Epithelial cell of esophagus (primary cell): Measurements from ENCODE around the gene SRP14.
A peak's percentile ranks its signal among the peaks of the same experiment; 100 is the strongest.
"Not testable (repeated sequence)": the region's sequence is repeated elsewhere in the genome, so short reads cannot be mapped to it uniquely, and the experiment has no call there.

Experiments used
- DNase-seq: peaks from one replicate; pipeline ENCODE4 v3.0.0; 2010; ENCODE audit warnings: low read depth
- H3K4me3 ChIP-seq: 2 replicates; pipeline ENCODE4 v1.5.1; 2011; ENCODE audit warnings: mild to moderate bottlenecking, low read length, control low read depth
- TF ChIP-seq, protein P1 (sequence below): IDR thresholded peaks from 2 replicates; pipeline ENCODE4 v1.5.1; 2011; ENCODE audit warnings: low read depth, mild to moderate bottlenecking, low read length, control low read depth, inconsistent platforms; ENCODE audit not compliant: insufficient read depth; ENCODE audit errors: missing control alignments

SRP14 gene

GRCh38 chr15:40042791-40043320 is 3.9 kb upstream of the SRP14 start:
- TF ChIP-seq, protein P1, sequence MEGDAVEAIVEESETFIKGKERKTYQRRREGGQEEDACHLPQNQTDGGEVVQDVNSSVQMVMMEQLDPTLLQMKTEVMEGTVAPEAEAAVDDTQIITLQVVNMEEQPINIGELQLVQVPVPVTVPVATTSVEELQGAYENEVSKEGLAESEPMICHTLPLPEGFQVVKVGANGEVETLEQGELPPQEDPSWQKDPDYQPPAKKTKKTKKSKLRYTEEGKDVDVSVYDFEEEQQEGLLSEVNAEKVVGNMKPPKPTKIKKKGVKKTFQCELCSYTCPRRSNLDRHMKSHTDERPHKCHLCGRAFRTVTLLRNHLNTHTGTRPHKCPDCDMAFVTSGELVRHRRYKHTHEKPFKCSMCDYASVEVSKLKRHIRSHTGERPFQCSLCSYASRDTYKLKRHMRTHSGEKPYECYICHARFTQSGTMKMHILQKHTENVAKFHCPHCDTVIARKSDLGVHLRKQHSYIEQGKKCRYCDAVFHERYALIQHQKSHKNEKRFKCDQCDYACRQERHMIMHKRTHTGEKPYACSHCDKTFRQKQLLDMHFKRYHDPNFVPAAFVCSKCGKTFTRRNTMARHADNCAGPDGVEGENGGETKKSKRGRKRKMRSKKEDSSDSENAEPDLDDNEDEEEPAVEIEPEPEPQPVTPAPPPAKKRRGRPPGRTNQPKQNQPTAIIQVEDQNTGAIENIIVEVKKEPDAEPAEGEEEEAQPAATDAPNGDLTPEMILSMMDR: no peak
- H3K4me3 ChIP-seq: no peak overlapping the region
- no peak for DNase-seq

- no peak overlapping the region for H3K4me3 ChIP-seq
- TF ChIP-seq, protein P1: no peak
- no peak for DNase-seq
Measured at GRCh38 chr15:40040770-40041169, 1.8 kb upstream of the SRP14 start.

- H3K4me3 ChIP-seq: no peak overlapping the region
- DNase-seq: no peak
- TF ChIP-seq, protein P1: no peak
Measured at GRCh38 chr15:40040293-40040635, 1.3 kb upstream of the SRP14 start.

GRCh38 chr15:40038275-40038637 is 725 bp downstream of the SRP14 start:
- TF ChIP-seq, protein P1: no peak
- peak; percentile 42 for DNase-seq
- peak overlapping the region; percentile 94 for H3K4me3 ChIP-seq

DNA sequence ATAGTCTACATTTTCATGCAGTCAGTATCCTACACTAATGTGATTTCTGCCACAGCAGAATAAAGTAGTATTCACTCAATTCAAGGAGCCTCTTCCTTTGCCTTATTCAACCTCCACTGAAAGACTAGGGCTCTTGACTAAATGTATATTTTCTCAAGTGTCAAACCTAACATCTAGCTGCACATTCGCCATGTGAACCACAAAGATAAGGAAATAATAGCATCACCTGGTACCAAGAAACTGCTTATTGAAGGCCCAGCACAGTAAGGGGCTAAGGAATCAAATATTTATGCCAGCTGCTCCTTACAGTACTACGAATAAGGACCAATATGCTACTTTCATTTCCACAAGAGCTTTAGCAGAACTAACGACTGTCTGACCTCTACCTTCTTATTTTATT is 1.3 kb downstream of the SRP14 start:
- H3K4me3 ChIP-seq: peak overlapping the region; percentile 94
- TF ChIP-seq, protein P1: no peak
- DNase-seq: no peak

DNA sequence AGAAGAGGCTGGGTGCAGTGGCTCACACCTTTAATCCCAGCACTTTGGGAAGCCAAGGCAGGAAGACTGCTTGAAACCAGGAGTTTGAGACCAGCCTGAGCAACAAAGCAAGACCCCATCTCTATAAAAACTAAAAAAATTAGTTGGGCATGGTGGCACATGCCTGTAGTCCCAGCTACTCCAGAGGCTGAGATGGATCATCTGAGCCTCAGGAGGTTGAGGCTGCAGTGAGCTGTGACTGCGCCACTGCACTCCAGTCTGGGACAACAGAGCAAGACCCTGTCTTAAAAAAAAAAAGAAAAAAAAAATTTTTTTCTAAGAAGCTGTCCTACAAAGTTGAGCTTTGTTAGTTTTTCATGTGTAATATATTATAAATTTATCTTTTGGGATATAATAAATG is 3.8 kb downstream of the SRP14 start:
- DNase-seq: not testable (repeated sequence)

DNA sequence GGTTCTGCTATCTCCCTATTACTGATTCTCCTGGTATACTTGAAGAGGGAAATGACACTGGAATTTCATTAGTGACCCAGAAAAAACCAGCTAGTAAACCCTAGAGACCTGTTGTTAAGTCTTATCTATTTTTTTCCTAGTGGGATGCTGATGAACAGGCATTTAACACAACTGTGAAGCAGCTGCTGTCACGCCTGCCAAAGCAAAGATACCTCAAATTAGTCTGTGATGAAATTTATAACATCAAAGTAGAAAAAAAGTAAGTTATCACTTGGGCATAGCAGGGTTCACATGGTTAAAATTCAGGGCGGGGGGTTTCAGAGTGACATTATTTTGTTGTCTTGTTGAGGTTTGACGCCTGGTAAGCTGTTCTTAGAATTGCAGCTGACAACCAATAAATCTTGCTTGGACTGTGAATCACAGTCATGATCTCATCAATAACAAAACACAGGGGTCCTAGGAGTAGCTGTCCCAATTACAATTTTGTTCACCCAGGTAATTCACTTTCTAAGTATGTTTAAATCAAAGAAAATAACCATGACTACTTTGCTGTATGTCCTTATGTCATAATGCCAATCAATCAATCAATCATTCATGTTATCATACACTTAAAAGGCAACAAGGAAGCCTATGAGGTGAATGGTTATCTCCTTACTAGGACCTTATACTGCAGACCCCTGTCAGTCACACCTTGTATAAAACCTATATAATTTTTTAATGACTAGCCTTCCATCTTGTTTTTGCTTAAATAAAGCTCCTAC is 4.6 kb downstream of the SRP14 start:
- no peak overlapping the region for H3K4me3 ChIP-seq
- no peak for DNase-seq
- TF ChIP-seq, protein P1: no peak

More for the DNA sequence above, 3.8 kb downstream of the SRP14 start:
- H3K4me3 ChIP-seq: not testable (repeated sequence)
